GM23338 (cell line): ENCODE results near the gene USPL1. TPM values are rescaled to one million over a fixed set of nuclear protein-coding genes. Genes with fewer than 3 reads are reported as not detected.
A peak's percentile ranks its signal among the peaks of the same experiment; 100 is the strongest.

Experiments
- ATAC-seq: fragments of 200-7000 bp; cut with Tn5 transposase; 3 replicates; pipeline ENCODE4 v1.9.1; 2020
- DNase-seq: peaks from one replicate; pipeline ENCODE4 v3.0.0-alpha.2; 2015; ENCODE audit warnings: low spot score
- H2AFZ ChIP-seq: fragments of 200-600 bp; sonication (generic); 2 replicates; pipeline ENCODE4 v1.8.0; 2016; ENCODE audit warnings: antibody characterized with exemption, mild to moderate bottlenecking, moderate library complexity
- H3F3A ChIP-seq: fragments of 200-600 bp; sonication (generic); replicated peaks from 2 replicates; pipeline ENCODE4 v1.8.0; 2017; ENCODE audit warnings: antibody characterized with exemption, mixed run types, low read depth
- H3K27ac ChIP-seq: fragments of 200-600 bp; sonication (generic); 2 replicates; pipeline ENCODE4 v1.6.1; 2016; ENCODE audit warnings: low read depth
- H3K27me3 ChIP-seq: fragments of 200-600 bp; sonication (generic); 2 replicates; pipeline ENCODE4 v1.8.0; 2016; ENCODE audit warnings: mild to moderate bottlenecking, mixed run types, moderate library complexity; ENCODE audit not compliant: insufficient read depth
- H3K36me3 ChIP-seq: fragments of 200-600 bp; sonication (generic); 2 replicates; pipeline ENCODE4 v1.8.0; 2016; ENCODE audit warnings: mild to moderate bottlenecking; ENCODE audit not compliant: insufficient read depth
- H3K4me1 ChIP-seq: fragments of 200-600 bp; sonication (generic); 2 replicates; pipeline ENCODE4 v1.8.0; 2016; ENCODE audit warnings: mild to moderate bottlenecking, moderate library complexity; ENCODE audit not compliant: insufficient read depth
- H3K4me2 ChIP-seq: fragments of 200-600 bp; sonication (generic); 2 replicates; pipeline ENCODE4 v1.7.1; 2017; ENCODE audit warnings: mixed run types
- H3K4me3 ChIP-seq: fragments of 200-600 bp; sonication (generic); 2 replicates; pipeline ENCODE4 v1.6.1; 2016; ENCODE audit warnings: mixed run types
- H3K79me2 ChIP-seq: fragments of 200-600 bp; sonication (generic); replicated peaks from 2 replicates; pipeline ENCODE4 v1.8.0; 2017; ENCODE audit warnings: mild to moderate bottlenecking; ENCODE audit not compliant: insufficient read depth
- H3K9me2 ChIP-seq: fragments of 200-600 bp; sonication (generic); 2 replicates; pipeline ENCODE4 v1.8.0; 2017; ENCODE audit not compliant: insufficient read depth
- H4K20me1 ChIP-seq: fragments of 200-600 bp; sonication (generic); replicated peaks from 2 replicates; pipeline ENCODE4 v1.8.0; 2017; ENCODE audit warnings: mild to moderate bottlenecking; ENCODE audit not compliant: insufficient read depth
- H3K27ac Mint-ChIP-seq: 2 replicates; pipeline ENCODE4 v1.8.0; 2020; ENCODE audit warnings: inconsistent platforms, mild to moderate bottlenecking, moderate library complexity, mixed read lengths
- H3K27me3 Mint-ChIP-seq: 3 replicates; pipeline ENCODE4 v1.8.0; 2022; ENCODE audit warnings: low read depth, mild to moderate bottlenecking, moderate library complexity, mixed read lengths, inconsistent platforms; ENCODE audit not compliant: insufficient read depth, poor library complexity
- H3K36me3 Mint-ChIP-seq: 3 replicates; pipeline ENCODE4 v1.8.0; 2021; ENCODE audit warnings: low read depth, mild to moderate bottlenecking, inconsistent platforms, moderate library complexity, mixed read lengths
- H3K4me1 Mint-ChIP-seq: 3 replicates; pipeline ENCODE4 v1.8.0; 2020; ENCODE audit warnings: mild to moderate bottlenecking, inconsistent platforms, mixed read lengths
- H3K4me3 Mint-ChIP-seq: 3 replicates; pipeline ENCODE4 v1.8.0; 2021; ENCODE audit warnings: moderate library complexity, mild to moderate bottlenecking, inconsistent platforms, mixed read lengths
- H3K9me3 Mint-ChIP-seq: 3 replicates; pipeline ENCODE4 v1.8.0; 2020; ENCODE audit warnings: moderate library complexity, mild to moderate bottlenecking, inconsistent platforms, mixed read lengths
- CREB1 ChIP-seq: fragments of 250-450 bp; sonication (Bioruptor Pico); IDR thresholded peaks from 2 replicates; pipeline ENCODE4 v1.5.0; 2020; ENCODE audit warnings: low read depth, mild to moderate bottlenecking, moderate library complexity
- CTCF ChIP-seq, 2 experiments: fragments of 200-600 bp in 1 of 2; sonication (generic) in 1 of 2; conservative IDR thresholded peaks; 2 replicates each; pipeline versions ENCODE4 v1.5.1 to v1.6.1; 2016 to 2017; ENCODE audit warnings: antibody characterized with exemption in 2 of 2, low read depth in 2 of 2, mild to moderate bottlenecking in 2 of 2, moderate library complexity in 1 of 2
- ETS1 ChIP-seq: IDR thresholded peaks from 2 replicates; pipeline ENCODE4 v1.6.1; 2016; ENCODE audit warnings: antibody characterized with exemption
- EZH2 ChIP-seq: fragments of 200-600 bp; sonication (generic); IDR thresholded peaks from one replicate; pipeline ENCODE4 v1.8.0; 2017; ENCODE audit warnings: antibody characterized with exemption, mild to moderate bottlenecking, low read depth; ENCODE audit not compliant: unreplicated experiment
- EZH2phosphoT487 ChIP-seq: fragments of 200-600 bp; sonication (generic); IDR thresholded peaks from one replicate; pipeline ENCODE4 v1.8.1; 2018; ENCODE audit warnings: antibody characterized with exemption; ENCODE audit not compliant: unreplicated experiment
- JUNB ChIP-seq: IDR thresholded peaks from one replicate; pipeline ENCODE4 v1.6.1; 2016; ENCODE audit warnings: antibody characterized with exemption; ENCODE audit not compliant: unreplicated experiment
- NANOG ChIP-seq: IDR thresholded peaks from 2 replicates; pipeline ENCODE4 v1.6.1; 2016; ENCODE audit warnings: antibody characterized with exemption, borderline replicate concordance
- POLR2AphosphoS5 ChIP-seq: IDR thresholded peaks from 2 replicates; pipeline ENCODE4 v1.6.1; 2016; ENCODE audit warnings: antibody characterized with exemption, low read depth
- REST ChIP-seq: IDR thresholded peaks from one replicate; pipeline ENCODE4 v1.6.1; 2018; ENCODE audit warnings: antibody characterized with exemption; ENCODE audit not compliant: unreplicated experiment
- STAT1 ChIP-seq: IDR thresholded peaks from one replicate; pipeline ENCODE4 v1.6.1; 2016; ENCODE audit warnings: antibody characterized with exemption; ENCODE audit not compliant: unreplicated experiment
- ZNF114 ChIP-seq: fragments of 250-450 bp; sonication (Bioruptor Pico); IDR thresholded peaks from 2 replicates; pipeline ENCODE4 v1.5.0; 2020; ENCODE audit warnings: mild to moderate bottlenecking, moderate library complexity
- ZNF331 ChIP-seq: fragments of 250-450 bp; sonication (Bioruptor Pico); IDR thresholded peaks from 2 replicates; pipeline ENCODE4 v1.5.0; 2020; ENCODE audit warnings: low read depth, mild to moderate bottlenecking, moderate library complexity
- ZNF462 ChIP-seq: fragments of 250-450 bp; sonication (Bioruptor Pico); IDR thresholded peaks from 2 replicates; pipeline ENCODE4 v1.5.0; 2020; ENCODE audit warnings: mild to moderate bottlenecking, moderate library complexity
- polyA plus RNA-seq: library from polyadenylated mRNA; unstranded; fragments of >200 nt; fragmentation: Nextera tagmentation; extraction: Ambion mirVana; gene quantifications from 2 replicates; pipeline ENCODE4 v1.2.1, GENCODE V29; 2016
- total RNA-seq: library from RNA; depleted of rRNA; stranded (reverse); fragments of >200 nt; shearing (Covaris generic); gene quantifications from 2 replicates; pipeline ENCODE4 v1.2.3, GENCODE V29; 2014

The USPL1 gene
- total and polyA plus RNA-seq, 2 experiments from 2014 or later, result 12.4 to 24.1 TPM

- no peaks in the 10 kb centered on the region for H3K9me2 ChIP-seq
- no peak overlapping the region for H3K27ac ChIP-seq
- H3K4me1 ChIP-seq, result 0 out of 2 replicates have a peak, but pooled peaks cover 7% of the 10 kb centered on the region
- ATAC-seq (peak; percentile 94), DNase-seq (peak; percentile 53)
- no peak overlapping the region for H3K4me3 ChIP-seq
- H3K79me2 ChIP-seq, result no peaks in the 10 kb centered on the region
- H3K27me3 Mint-ChIP-seq, result peaks cover 3% of the 10 kb centered on the region
- peaks cover 5% of the 10 kb centered on the region for H3K4me1 Mint-ChIP-seq
- H4K20me1 ChIP-seq, result no peaks in the 10 kb centered on the region; the same call in 1 of the 2 replicates
- no peaks in the 10 kb centered on the region for H3F3A ChIP-seq
- no peak overlapping the region for H3K4me2 ChIP-seq
- TF ChIP-seq JUNB (no peak), EZH2phosphoT487 (no peak), REST (no peak), ETS1 (no peak), STAT1 (no peak), ZNF462 (CRISPR knock-in tag) (no peak), POLR2AphosphoS5 (no peak), NANOG (no peak), CREB1 (CRISPR knock-in tag) (no peak), CTCF (conservative IDR thresholded peaks at IDR 0.05; ENCODE audit: low read depth in 2 of 2) (no peak), ZNF331 (no peak), ZNF114 (CRISPR knock-in tag) (no peak), EZH2 (no peak)
- no peak overlapping the region for H3K27ac Mint-ChIP-seq
- no peak overlapping the region for H3K4me3 Mint-ChIP-seq
- no peaks in the 10 kb centered on the region for H3K9me3 Mint-ChIP-seq
- H3K36me3 Mint-ChIP-seq, result peaks cover 32% of the 10 kb centered on the region
- H2AFZ ChIP-seq, result no peak overlapping the region
- no peaks in the 10 kb centered on the region for H3K27me3 ChIP-seq
- H3K36me3 ChIP-seq, result peaks cover 27% of the 10 kb centered on the region
These were observed 42.3 kb downstream of the USPL1 start for GRCh38 chr13:30659980-30660379.
